Upper lobe of left lung (tissue), 6 donors: ENCODE measurements around the gene L3HYPDH. TPM values are rescaled to one million over a fixed set of nuclear protein-coding genes. Genes with fewer than 3 reads are reported as not detected.
"Not testable (repeated sequence)": the region's sequence is repeated elsewhere in the genome, so short reads cannot be mapped to it uniquely, and the experiment has no call there.

Source experiments
- ATAC-seq, 2 donors: fragments of 200-7000 bp; cut with Tn5 transposase; one replicate each; pipeline ENCODE4 v1.9.1; 2022; ENCODE audit warnings: mild to moderate bottlenecking in 2 of 2, moderate library complexity in 2 of 2; ENCODE audit not compliant: low FRiP score in 2 of 2
- DNase-seq, 2 donors: peaks; one replicate each; pipeline ENCODE4 v3.0.0-alpha.2; 2019 to 2020
- H3K27ac ChIP-seq, 4 donors: fragments of 200-600 bp; sonication (generic); one replicate each; pipeline ENCODE4 v1.5.1; 2016 to 2019
- H3K27me3 ChIP-seq, 4 donors: fragments of 200-600 bp; sonication (generic); one replicate each; pipeline ENCODE4 v1.5.1; 2017 to 2019
- H3K36me3 ChIP-seq, 4 donors: fragments of 200-600 bp; sonication (generic); one replicate each; pipeline ENCODE4 v1.5.1; 2016 to 2019
- H3K4me1 ChIP-seq, 4 donors: fragments of 200-600 bp; sonication (generic); one replicate each; pipeline ENCODE4 v1.5.1; 2018 to 2019
- H3K4me3 ChIP-seq, 4 donors: fragments of 200-600 bp; sonication (generic); one replicate each; pipeline ENCODE4 v1.5.1; 2017 to 2019; ENCODE audit warnings: mild to moderate bottlenecking in 2 of 4, moderate library complexity in 1 of 4
- H3K9me3 ChIP-seq, 4 donors: fragments of 200-600 bp; sonication (generic); one replicate each; pipeline ENCODE4 v1.5.1; 2018 to 2019
- EP300 ChIP-seq, 4 donors: sonication (generic); formaldehyde crosslinking; IDR thresholded peaks; one replicate each; pipeline ENCODE4 v1.5.1; 2017; ENCODE audit warnings: antibody characterized with exemption in 4 of 4, control low read depth in 2 of 4
- POLR2A ChIP-seq, 4 donors: fragments of 450-650 bp; IDR thresholded peaks; one replicate each; pipeline ENCODE4 v1.5.1; 2016 to 2017; ENCODE audit warnings: antibody characterized with exemption in 4 of 4, mild to moderate bottlenecking in 2 of 4
- POLR2AphosphoS5 ChIP-seq, 2 donors: sonication (generic); formaldehyde crosslinking; IDR thresholded peaks; one replicate each; pipeline ENCODE4 v1.5.1; 2017; ENCODE audit warnings: antibody characterized with exemption in 2 of 2
- whole genome bisulfite sequencing, 2 donors: methylation state at CpG; one replicate each; pipeline ENCODE4 v1.1.5; 2017 to 2018; 5-methylcytosine and 5-hydroxymethylcytosine counted together
- total RNA-seq, 6 donors: library from RNA; depleted of rRNA in 4 of 6; stranded (reverse); fragments of >200 nt in 4 of 6; gene quantifications; one replicate each; pipeline versions ENCODE4 v1.1.0 to v1.2.1, GENCODE V29; 2016 to 2021
- TF ChIP-seq, protein P1 (sequence below), 6 experiments: fragments of 450-650 bp in 4 of 6; fragments of 200-600 bp in 2 of 6; sonication (generic) in 2 of 6; IDR thresholded peaks; one replicate each; pipeline ENCODE4 v1.5.1; 2016 to 2019; ENCODE audit warnings: antibody characterized with exemption in 6 of 6
- donor health status: DM: no; HTN: no; CAD: no; lungs with moderate emphysema.
- donor health status: DM: no; HTN: yes; CAD: no; lungs with severe emphysema.

The L3HYPDH gene
- total RNA-seq, 6 donors from 2014 or later: 16.7 to 53.4 (median 38.9) TPM

GRCh38 chr14:59451849-59452248, 32.4 kb downstream of the L3HYPDH start:
- Histone ChIP-seq H3K4me1 (no peaks in the 10 kb centered on the region), H3K27me3 (no peaks in the 10 kb centered on the region), H3K36me3 (peaks cover 0 to 3% (median 0%) of the 10 kb centered on the region in 4 donors), H3K9me3 (no peaks in the 10 kb centered on the region), H3K4me3 (no peak overlapping the region), H3K27ac (no peak overlapping the region)
- 95 to 100% methylated on average over 1 of the region's 1 CpG for WGBS, 2 donors
- no peak for TF ChIP-seq POLR2AphosphoS5 (IDR thresholded peaks at IDR 0.05)
- no peak for TF ChIP-seq POLR2A (IDR thresholded peaks at IDR 0.05)
- TF ChIP-seq, protein P1, sequence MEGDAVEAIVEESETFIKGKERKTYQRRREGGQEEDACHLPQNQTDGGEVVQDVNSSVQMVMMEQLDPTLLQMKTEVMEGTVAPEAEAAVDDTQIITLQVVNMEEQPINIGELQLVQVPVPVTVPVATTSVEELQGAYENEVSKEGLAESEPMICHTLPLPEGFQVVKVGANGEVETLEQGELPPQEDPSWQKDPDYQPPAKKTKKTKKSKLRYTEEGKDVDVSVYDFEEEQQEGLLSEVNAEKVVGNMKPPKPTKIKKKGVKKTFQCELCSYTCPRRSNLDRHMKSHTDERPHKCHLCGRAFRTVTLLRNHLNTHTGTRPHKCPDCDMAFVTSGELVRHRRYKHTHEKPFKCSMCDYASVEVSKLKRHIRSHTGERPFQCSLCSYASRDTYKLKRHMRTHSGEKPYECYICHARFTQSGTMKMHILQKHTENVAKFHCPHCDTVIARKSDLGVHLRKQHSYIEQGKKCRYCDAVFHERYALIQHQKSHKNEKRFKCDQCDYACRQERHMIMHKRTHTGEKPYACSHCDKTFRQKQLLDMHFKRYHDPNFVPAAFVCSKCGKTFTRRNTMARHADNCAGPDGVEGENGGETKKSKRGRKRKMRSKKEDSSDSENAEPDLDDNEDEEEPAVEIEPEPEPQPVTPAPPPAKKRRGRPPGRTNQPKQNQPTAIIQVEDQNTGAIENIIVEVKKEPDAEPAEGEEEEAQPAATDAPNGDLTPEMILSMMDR (IDR thresholded peaks at IDR 0.05): no peak
- no peak for TF ChIP-seq EP300 (IDR thresholded peaks at IDR 0.05)
- no peak for ATAC-seq
- DNase-seq: no peak

DNA sequence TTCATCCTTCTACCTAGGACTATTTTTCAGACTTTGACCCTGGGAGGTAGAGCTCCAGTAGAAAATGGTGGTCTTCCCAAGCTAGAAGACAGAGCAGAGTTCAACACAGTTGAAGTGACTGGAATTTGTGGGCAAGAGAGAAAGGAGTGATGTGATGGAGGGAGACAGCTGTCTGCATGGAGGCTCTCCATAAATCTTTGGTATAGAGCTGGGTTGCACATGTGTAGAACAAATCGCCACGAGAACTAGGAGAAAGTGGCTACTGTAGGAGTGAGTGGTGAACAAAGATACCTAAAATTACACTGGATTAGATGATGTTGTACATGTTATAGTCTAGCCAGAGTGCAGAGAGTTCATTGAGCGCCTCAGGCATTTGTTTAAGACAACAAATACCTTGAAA, 33.5 kb downstream of the L3HYPDH start:
- Histone ChIP-seq H3K4me1 (no peaks in the 10 kb centered on the region), H3K27ac (no peak overlapping the region), H3K9me3 (no peaks in the 10 kb centered on the region), H3K36me3 (no peaks in the 10 kb centered on the region), H3K4me3 (no peak overlapping the region), H3K27me3 (no peaks in the 10 kb centered on the region)
- no peak for ATAC-seq
- 96% methylated on average over 3 of the region's 3 CpGs for WGBS, 2 donors
- TF ChIP-seq POLR2AphosphoS5 (IDR thresholded peaks at IDR 0.05): no peak
- DNase-seq: no peak

GRCh38 chr14:59448673-59449072, 35.5 kb downstream of the L3HYPDH start:
- H3K9me3 ChIP-seq, H3K4me3 ChIP-seq, H3K27ac ChIP-seq, DNase-seq, ATAC-seq, H3K36me3 ChIP-seq, H3K4me1 ChIP-seq, H3K27me3 ChIP-seq: not testable (repeated sequence)
- 90 to 92% methylated on average over 2 of the region's 2 CpGs for WGBS, 2 donors

GRCh38 chr14:59439256-59439965, 44.8 kb downstream of the L3HYPDH start:
- Histone ChIP-seq H3K27ac (no peak overlapping the region), H3K36me3 (no peaks in the 10 kb centered on the region), H3K4me1 (peaks cover 0 to 7% (median 0%) of the 10 kb centered on the region in 4 donors), H3K27me3 (no peaks in the 10 kb centered on the region), H3K9me3 (no peaks in the 10 kb centered on the region), H3K4me3 (no peak overlapping the region)
- DNase-seq (no peak), ATAC-seq (peak in 1 of 2 donors; percentile 45)
- TF ChIP-seq POLR2AphosphoS5 (IDR thresholded peaks at IDR 0.05) (no peak), POLR2A (IDR thresholded peaks at IDR 0.05) (no peak), EP300 (IDR thresholded peaks at IDR 0.05) (no peak)
- TF ChIP-seq, protein P1 (IDR thresholded peaks at IDR 0.05): no peak
- 53 to 59% methylated on average over 5 of the region's 5 CpGs for WGBS, 2 donors

- Histone ChIP-seq H3K4me1 (no peaks in the 10 kb centered on the region), H3K27ac (no peak overlapping the region)
- TF ChIP-seq, protein P1 (IDR thresholded peaks at IDR 0.05): no peak
- TF ChIP-seq POLR2AphosphoS5 (IDR thresholded peaks at IDR 0.05) (no peak), EP300 (IDR thresholded peaks at IDR 0.05) (no peak), POLR2A (IDR thresholded peaks at IDR 0.05) (no peak)
Measured at GRCh38 chr14:59438195-59438647, 46.0 kb downstream of the L3HYPDH start.

DNA sequence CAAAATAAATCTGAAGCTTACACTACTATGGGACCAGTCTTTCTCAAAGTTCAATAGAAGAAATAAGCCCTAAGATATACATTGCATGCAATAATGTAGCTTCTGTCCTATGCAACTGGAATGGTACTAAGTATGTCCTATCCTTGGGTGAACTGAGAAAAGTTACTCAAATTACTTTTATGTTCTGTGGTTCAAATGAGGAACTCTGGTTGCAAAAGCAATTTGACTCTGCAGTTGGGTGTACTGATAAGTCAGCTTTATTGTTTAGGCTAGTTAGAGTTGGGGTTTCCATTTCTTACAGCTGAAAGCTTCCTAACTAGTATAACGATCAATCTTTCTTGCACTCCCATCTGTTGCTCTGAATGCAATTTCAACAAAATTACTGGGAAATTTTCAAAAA, 48.2 kb downstream of the L3HYPDH start:
- no peak for TF ChIP-seq EP300 (IDR thresholded peaks at IDR 0.05)
- no peak for TF ChIP-seq POLR2A (IDR thresholded peaks at IDR 0.05)
- TF ChIP-seq, protein P1 (IDR thresholded peaks at IDR 0.05): no peak
- TF ChIP-seq POLR2AphosphoS5 (IDR thresholded peaks at IDR 0.05): no peak
- Histone ChIP-seq H3K27me3 (no peaks in the 10 kb centered on the region), H3K36me3 (no peaks in the 10 kb centered on the region), H3K27ac (no peak overlapping the region), H3K4me1 (no peaks in the 10 kb centered on the region), H3K9me3 (no peaks in the 10 kb centered on the region), H3K4me3 (no peak overlapping the region)
- ATAC-seq: no peak
- no peak for DNase-seq
- WGBS, 2 donors: 68% methylated on average over 1 of the region's 1 CpG

More at GRCh38 chr14:59438195-59438647, 46.0 kb downstream of the L3HYPDH start:
- no peaks in the 10 kb centered on the region for H3K27me3 ChIP-seq
- ATAC-seq (no peak), DNase-seq (no peak)
- WGBS, 2 donors: 65 to 80% methylated on average over 1 of the region's 1 CpG
- no peaks in the 10 kb centered on the region for H3K36me3 ChIP-seq
- no peaks in the 10 kb centered on the region for H3K9me3 ChIP-seq
- no peak overlapping the region for H3K4me3 ChIP-seq
